ENCODE data around the gene BID.
"Not testable (repeated sequence)": the region's sequence is repeated elsewhere in the genome, so short reads cannot be mapped to it uniquely, and the experiment has no call there.

The BID gene

DNA sequence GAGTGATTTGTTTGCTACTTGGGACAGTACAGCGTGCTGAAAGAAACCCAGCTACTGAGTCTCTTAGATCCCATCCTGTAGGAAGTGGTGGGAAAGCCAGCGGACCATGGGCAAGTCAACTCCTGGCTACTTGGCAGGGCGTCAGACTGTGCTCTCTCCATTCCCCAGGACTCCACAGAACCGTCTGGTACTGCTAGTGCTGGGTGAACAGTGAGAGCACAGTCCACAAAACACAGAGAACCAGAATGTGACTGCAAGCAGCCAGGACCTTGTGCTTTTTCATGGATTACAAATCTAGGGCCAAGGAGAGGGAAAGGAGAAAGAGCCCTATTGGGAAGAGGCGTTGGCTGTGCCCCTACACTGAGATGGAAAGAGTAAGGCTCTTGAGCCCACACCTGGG lies 10.2 kb downstream of the BID start:
- H3K36me3 ChIP-seq (ENCODE audit: control insufficient read depth, insufficient read depth, low read length): no peaks in the 10 kb centered on the region
- no peak overlapping the region for H3K9ac ChIP-seq (ENCODE audit: low read length)
- no peaks in the 10 kb centered on the region for H3K9me3 ChIP-seq (ENCODE audit: control insufficient read depth, insufficient read depth, low read depth, low read length)
- H3K4me1 ChIP-seq (ENCODE audit: control insufficient read depth, insufficient read depth, low read length): no peaks in the 10 kb centered on the region
- no peaks in the 10 kb centered on the region for H3K27me3 ChIP-seq (ENCODE audit: control insufficient read depth, insufficient read depth, low read length)
- H3K27ac ChIP-seq (ENCODE audit: low read depth, low read length): no peak overlapping the region
- no peak overlapping the region for H3K4me3 ChIP-seq (ENCODE audit: low read depth, low read length)

DNA sequence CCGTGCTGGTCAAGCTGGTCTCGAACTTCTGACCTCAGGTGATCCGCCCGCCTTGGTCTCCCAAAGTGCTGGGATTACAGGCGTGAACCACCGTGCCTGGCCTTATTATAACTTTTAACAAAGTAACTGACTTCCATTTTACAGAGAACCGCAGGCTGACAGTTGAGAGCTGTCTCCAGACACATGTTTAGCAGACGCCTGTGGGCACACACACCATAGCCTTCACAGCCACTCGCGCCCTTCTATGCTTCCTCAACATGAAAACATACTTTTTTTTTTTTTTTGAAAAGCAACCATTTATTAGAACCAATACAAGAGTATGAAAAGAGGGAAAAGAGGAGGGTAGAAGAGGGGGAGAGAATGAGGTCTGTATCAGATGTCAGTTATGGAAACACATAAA lies 10.8 kb downstream of the BID start:
- H3K27me3 ChIP-seq (ENCODE audit: control insufficient read depth, insufficient read depth, low read length); H3K27ac ChIP-seq (ENCODE audit: low read depth, low read length); H3K4me3 ChIP-seq (ENCODE audit: low read depth, low read length); H3K36me3 ChIP-seq (ENCODE audit: control insufficient read depth, insufficient read depth, low read length); H3K4me1 ChIP-seq (ENCODE audit: control insufficient read depth, insufficient read depth, low read length); H3K9ac ChIP-seq (ENCODE audit: low read length); H3K9me3 ChIP-seq (ENCODE audit: control insufficient read depth, insufficient read depth, low read depth, low read length): not testable (repeated sequence)

DNA sequence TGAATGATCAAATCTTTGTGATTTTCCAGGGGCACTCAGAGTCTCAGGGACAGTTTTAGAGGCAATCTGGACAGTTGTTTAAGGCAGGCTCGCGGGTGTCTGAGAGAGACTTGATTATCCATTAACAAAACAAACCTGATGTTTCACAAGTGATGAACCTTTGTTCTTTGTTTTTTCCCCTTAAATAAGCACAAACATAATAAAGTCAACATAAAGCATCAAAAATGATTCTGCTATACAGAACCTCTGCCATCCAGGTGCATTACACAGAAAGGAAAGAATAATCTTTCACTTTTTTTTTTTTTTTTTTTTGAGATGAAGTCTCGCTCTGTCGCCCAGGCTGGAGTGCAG lies 13.2 kb downstream of the BID start:
- Histone ChIP-seq H3K9me3 (ENCODE audit: control insufficient read depth, insufficient read depth, low read depth, low read length) (no peaks in the 10 kb centered on the region), H3K27ac (ENCODE audit: low read depth, low read length) (no peak overlapping the region), H3K4me1 (ENCODE audit: control insufficient read depth, insufficient read depth, low read length) (no peaks in the 10 kb centered on the region), H3K4me3 (ENCODE audit: low read depth, low read length) (no peak overlapping the region), H3K36me3 (ENCODE audit: control insufficient read depth, insufficient read depth, low read length) (no peaks in the 10 kb centered on the region), H3K9ac (ENCODE audit: low read length) (no peak overlapping the region), H3K27me3 (ENCODE audit: control insufficient read depth, insufficient read depth, low read length) (no peaks in the 10 kb centered on the region)

DNA sequence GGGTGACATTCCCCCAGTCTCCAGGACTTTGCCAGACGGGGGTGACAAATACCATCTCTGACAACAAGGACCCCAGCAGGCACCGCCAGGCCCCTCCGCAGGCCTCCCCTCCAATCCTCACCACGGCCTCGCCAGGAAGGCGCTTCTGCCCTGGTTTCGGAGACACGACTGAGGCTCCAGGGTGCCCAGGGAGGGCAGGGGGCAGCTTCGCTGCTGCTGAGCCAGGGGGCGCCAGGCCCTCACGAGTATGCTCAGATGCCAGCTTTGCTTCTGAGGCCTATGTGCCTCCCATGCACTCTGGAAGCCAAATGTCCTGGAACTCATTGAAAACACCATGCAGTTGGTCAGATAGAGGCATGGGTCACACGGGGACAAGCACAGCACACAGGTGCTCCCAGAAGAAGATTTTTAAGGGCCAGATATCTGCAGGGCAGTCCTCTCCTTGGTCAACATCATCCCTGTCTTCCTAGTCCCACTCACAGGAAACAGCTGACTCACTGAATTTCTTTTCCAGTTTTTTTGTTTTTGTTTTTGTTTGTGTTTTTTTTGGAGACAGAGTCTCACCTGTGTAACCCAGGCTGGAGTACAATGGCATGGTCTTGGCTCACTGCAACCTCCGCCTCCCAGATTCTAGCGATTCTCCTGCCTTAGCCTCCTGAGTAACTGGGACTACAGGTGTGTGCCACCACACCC lies 19.9 kb downstream of the BID start:
- no peak overlapping the region for H3K4me3 ChIP-seq (ENCODE audit: low read depth, low read length)
- H3K27ac ChIP-seq (ENCODE audit: low read depth, low read length): no peak overlapping the region

DNA sequence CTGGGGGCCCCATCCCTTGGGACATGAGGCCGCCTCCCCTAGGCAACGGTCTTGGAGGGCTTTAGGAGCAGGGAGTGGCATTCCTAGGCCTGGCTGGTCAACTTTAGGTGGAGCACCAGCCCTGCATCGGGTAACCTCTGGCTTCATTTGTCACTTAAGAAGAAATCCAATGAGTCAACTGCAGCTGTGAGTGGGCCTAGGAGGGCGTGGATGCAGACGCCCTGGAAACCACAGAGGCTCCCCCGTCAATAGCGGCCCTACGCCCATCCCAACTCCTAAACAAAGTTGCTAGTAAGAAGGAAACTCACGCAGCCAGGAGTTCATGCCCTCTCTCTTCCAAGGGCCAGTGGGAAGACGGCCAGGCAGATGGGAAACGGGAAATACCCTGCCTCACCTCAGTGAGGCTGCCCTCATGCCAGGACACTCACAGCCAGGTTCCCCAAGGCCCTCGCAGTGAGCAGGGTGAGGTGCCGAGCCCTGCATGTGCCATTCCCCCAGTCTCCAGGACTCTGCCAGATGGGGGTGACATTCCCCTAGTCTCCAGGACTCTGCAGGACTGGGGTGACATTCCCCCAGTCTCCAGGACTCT lies 20.8 kb downstream of the BID start:
- H3K36me3 ChIP-seq (ENCODE audit: control insufficient read depth, insufficient read depth, low read length): no peaks in the 10 kb centered on the region
- H3K27me3 ChIP-seq (ENCODE audit: control insufficient read depth, insufficient read depth, low read length): no peaks in the 10 kb centered on the region; the same call in 1 of the 2 replicates
- H3K4me1 ChIP-seq (ENCODE audit: control insufficient read depth, insufficient read depth, low read length): peaks cover 3% of the 10 kb centered on the region; the same call in 1 of the 2 replicates
- no peaks in the 10 kb centered on the region for H3K9me3 ChIP-seq (ENCODE audit: control insufficient read depth, insufficient read depth, low read depth, low read length)
- no peak overlapping the region for H3K27ac ChIP-seq (ENCODE audit: low read depth, low read length)
- no peak overlapping the region for H3K9ac ChIP-seq (ENCODE audit: low read length)
- H3K4me3 ChIP-seq (ENCODE audit: low read depth, low read length): no peak overlapping the region

More for the DNA sequence above, 19.9 kb downstream of the BID start:
- H3K9me3 ChIP-seq (ENCODE audit: control insufficient read depth, insufficient read depth, low read depth, low read length): no peaks in the 10 kb centered on the region
- H3K27me3 ChIP-seq (ENCODE audit: control insufficient read depth, insufficient read depth, low read length): no peaks in the 10 kb centered on the region
- H3K4me1 ChIP-seq (ENCODE audit: control insufficient read depth, insufficient read depth, low read length): no peaks in the 10 kb centered on the region; the same call in 1 of the 2 replicates
- no peak overlapping the region for H3K9ac ChIP-seq (ENCODE audit: low read length)
- H3K36me3 ChIP-seq (ENCODE audit: control insufficient read depth, insufficient read depth, low read length): no peaks in the 10 kb centered on the region

DNA sequence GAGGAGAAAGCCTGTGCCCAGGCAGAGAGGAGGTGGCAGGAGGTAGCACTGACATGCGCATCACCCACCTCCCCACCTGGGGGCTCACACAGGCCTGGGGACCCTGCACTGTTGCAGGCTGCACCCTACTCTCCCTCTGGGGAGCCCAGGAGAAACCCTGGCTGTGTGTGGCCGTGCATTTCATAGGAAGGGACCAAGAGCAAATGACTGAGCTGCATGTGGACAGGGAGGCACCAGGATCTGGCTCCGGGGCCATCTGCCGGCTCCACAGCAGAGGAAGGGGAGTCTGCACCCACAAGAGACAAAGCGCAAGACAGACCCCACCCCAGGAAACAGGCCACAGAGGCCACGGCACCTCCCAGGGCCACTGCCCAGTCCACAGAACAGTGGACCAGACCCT lies 22.7 kb downstream of the BID start:
- H3K27me3 ChIP-seq (ENCODE audit: control insufficient read depth, insufficient read depth, low read length): no peaks in the 10 kb centered on the region; the same call in 1 of the 2 replicates
- H3K36me3 ChIP-seq (ENCODE audit: control insufficient read depth, insufficient read depth, low read length): no peaks in the 10 kb centered on the region
- H3K9me3 ChIP-seq (ENCODE audit: control insufficient read depth, insufficient read depth, low read depth, low read length): no peaks in the 10 kb centered on the region
- H3K4me3 ChIP-seq (ENCODE audit: low read depth, low read length): no peak overlapping the region
- no peak overlapping the region for H3K27ac ChIP-seq (ENCODE audit: low read depth, low read length)
- peaks cover 3% of the 10 kb centered on the region; the same call in 1 of the 2 replicates for H3K4me1 ChIP-seq (ENCODE audit: control insufficient read depth, insufficient read depth, low read length)
- no peak overlapping the region for H3K9ac ChIP-seq (ENCODE audit: low read length)

DNA sequence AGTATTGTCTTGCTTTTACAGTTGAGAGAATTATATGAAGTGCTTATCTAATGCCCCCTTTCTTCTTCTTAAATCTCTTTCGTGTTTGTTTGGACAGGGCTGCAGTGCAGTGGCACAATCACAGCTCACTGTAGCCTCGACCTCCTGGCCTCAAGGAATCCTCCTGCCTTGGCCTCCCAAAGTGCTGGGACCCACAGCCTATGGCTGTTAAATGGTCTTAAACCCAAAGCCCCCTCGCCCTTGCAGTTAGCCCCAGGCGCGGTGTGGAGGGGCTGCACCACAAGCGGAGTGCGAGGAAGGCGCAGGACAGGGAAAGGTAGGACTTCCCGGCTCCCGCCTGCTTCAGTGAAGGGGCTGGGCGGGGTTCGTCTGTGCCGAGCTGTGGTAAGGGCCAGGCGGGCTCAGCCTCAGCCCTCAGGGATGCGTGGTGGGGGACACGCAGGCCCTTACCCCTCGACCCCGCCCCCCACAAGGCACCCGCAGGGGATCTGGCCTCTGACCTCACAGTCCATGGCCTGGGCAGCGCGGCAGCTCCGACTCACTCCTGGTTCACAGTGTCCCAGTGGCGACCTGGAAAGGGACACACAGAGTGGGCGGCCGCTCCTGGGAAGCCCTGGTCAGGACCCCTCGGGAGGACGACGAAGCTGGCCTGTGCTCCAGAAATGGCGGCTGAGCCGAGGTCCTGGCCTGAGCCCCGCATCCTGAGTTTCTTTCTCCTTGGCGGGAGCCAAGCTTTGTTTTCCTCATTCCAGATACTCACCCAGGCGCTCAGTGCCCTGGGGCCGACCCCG lies 24.5 kb downstream of the BID start:
- peaks cover 3% of the 10 kb centered on the region; the same call in 1 of the 2 replicates for H3K4me1 ChIP-seq (ENCODE audit: control insufficient read depth, insufficient read depth, low read length)
- no peaks in the 10 kb centered on the region for H3K36me3 ChIP-seq (ENCODE audit: control insufficient read depth, insufficient read depth, low read length)
- H3K27me3 ChIP-seq (ENCODE audit: control insufficient read depth, insufficient read depth, low read length): no peaks in the 10 kb centered on the region; the same call in 1 of the 2 replicates
- H3K4me3 ChIP-seq (ENCODE audit: low read depth, low read length): no peak overlapping the region
- no peaks in the 10 kb centered on the region for H3K9me3 ChIP-seq (ENCODE audit: control insufficient read depth, insufficient read depth, low read depth, low read length)
- H3K9ac ChIP-seq (ENCODE audit: low read length): no peak overlapping the region
- H3K27ac ChIP-seq (ENCODE audit: low read depth, low read length): no peak overlapping the region

DNA sequence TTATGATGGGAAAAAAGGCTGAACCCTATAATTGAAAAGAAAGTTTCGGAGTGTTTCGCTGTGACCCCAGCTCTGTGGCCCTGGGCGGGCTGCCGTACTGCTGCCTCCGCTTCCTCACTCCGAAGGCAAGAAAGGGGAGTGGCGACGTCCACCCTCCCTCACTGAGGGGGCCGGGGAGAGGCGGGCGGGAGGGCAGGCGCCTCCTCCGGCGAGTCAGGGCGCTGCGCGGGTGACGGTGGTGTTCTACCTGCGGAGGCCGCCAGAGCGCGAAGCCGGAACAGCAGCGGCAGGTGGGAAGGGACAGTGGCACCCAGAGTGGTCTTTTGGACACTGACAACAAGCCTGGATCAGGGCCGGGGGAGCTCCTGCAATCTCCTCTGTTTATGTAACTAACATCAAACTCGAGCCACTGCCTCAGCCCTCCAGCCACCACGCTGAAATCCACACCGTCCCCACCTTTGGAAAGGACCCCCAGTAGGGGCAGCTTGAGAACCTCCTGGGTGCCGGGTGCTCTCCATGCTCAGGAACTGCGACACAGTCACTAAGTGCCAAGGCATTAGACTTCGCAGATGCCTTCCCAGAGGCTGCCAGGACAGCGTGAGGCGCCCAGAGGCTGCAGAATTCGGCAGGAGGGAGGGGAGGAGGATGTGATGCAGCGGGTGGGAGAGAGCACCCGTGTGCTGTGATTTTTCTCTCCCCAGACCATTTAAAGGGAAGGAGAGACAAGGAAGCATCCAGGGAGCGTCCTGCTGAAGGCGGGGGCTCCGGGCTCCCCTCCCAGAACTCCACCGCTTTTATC lies 25.5 kb downstream of the BID start:
- no peak overlapping the region for H3K4me3 ChIP-seq (ENCODE audit: low read depth, low read length)
- H3K9ac ChIP-seq (ENCODE audit: low read length): no peak overlapping the region
- H3K36me3 ChIP-seq (ENCODE audit: control insufficient read depth, insufficient read depth, low read length): no peaks in the 10 kb centered on the region
- no peak overlapping the region for H3K27ac ChIP-seq (ENCODE audit: low read depth, low read length)
- H3K4me1 ChIP-seq (ENCODE audit: control insufficient read depth, insufficient read depth, low read length): peaks cover 11% of the 10 kb centered on the region
- no peaks in the 10 kb centered on the region for H3K9me3 ChIP-seq (ENCODE audit: control insufficient read depth, insufficient read depth, low read depth, low read length)
- no peaks in the 10 kb centered on the region; the same call in 1 of the 2 replicates for H3K27me3 ChIP-seq (ENCODE audit: control insufficient read depth, insufficient read depth, low read length)

DNA sequence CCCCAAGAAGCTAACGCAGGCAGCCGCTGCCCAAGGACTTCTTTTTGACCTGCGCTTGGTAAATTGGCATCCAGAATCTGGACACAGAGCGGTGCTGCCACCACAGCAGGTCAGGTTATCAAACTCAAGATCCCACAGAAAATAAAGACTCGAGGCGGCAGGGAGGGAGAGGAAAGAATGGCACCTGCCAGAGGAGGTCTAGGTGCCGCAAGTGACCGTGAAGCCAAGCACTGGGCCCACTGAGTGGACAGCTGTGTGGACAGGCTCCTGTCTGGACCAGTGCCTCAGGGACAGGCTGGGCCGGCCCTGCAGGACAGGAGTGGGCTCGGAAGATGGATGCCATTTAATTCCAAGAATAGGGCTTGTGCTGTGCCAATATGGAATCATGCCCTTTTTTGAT lies 27.4 kb downstream of the BID start:
- Histone ChIP-seq H3K27me3 (ENCODE audit: control insufficient read depth, insufficient read depth, low read length) (no peaks in the 10 kb centered on the region; the same call in 1 of the 2 replicates), H3K27ac (ENCODE audit: low read depth, low read length) (no peak overlapping the region), H3K4me1 (ENCODE audit: control insufficient read depth, insufficient read depth, low read length) (peaks cover 14% of the 10 kb centered on the region), H3K9me3 (ENCODE audit: control insufficient read depth, insufficient read depth, low read depth, low read length) (no peaks in the 10 kb centered on the region), H3K36me3 (ENCODE audit: control insufficient read depth, insufficient read depth, low read length) (no peaks in the 10 kb centered on the region), H3K4me3 (ENCODE audit: low read depth, low read length) (no peak overlapping the region), H3K9ac (ENCODE audit: low read length) (no peak overlapping the region)

DNA sequence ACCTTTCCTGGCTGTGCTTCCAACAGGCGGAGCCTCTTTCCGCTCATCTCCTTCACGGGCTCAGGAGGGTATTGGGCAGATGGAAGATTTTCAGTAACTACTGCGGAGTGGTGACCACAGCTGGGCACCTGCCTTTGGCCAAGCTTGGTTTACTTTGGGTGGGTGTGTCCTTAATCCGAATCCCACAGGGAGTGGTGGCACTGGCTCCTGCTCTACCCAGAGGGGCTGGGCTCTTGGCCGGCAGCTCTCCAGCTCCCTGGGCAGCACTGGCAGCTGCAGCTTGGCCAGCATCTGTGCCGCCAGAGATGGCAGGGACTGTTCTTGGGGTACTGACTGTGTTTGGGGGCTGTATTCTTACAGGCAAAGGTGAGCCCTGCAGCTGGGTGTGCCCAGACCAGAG lies 29.8 kb downstream of the BID start:
- Histone ChIP-seq H3K4me3 (ENCODE audit: low read depth, low read length) (no peak overlapping the region), H3K27me3 (ENCODE audit: control insufficient read depth, insufficient read depth, low read length) (no peaks in the 10 kb centered on the region; the same call in 1 of the 2 replicates), H3K9ac (ENCODE audit: low read length) (no peak overlapping the region), H3K4me1 (ENCODE audit: control insufficient read depth, insufficient read depth, low read length) (peaks cover 14% of the 10 kb centered on the region; the same call in 1 of the 2 replicates), H3K9me3 (ENCODE audit: control insufficient read depth, insufficient read depth, low read depth, low read length) (no peaks in the 10 kb centered on the region), H3K36me3 (ENCODE audit: control insufficient read depth, insufficient read depth, low read length) (no peaks in the 10 kb centered on the region), H3K27ac (ENCODE audit: low read depth, low read length) (no peak overlapping the region)

All from HUES6 (cell line).